ENCODE measurements around the gene SPOUT1. TPM values are rescaled to one million over a fixed set of nuclear protein-coding genes. Genes with fewer than 3 reads are reported as not detected.

Gene SPOUT1
- total RNA-seq, 3 donors from 2014 or later (not counting 1 experiment from before 2014, with no cell fraction given), result 35.8 to 49.2 (median 40.1) TPM

DNA sequence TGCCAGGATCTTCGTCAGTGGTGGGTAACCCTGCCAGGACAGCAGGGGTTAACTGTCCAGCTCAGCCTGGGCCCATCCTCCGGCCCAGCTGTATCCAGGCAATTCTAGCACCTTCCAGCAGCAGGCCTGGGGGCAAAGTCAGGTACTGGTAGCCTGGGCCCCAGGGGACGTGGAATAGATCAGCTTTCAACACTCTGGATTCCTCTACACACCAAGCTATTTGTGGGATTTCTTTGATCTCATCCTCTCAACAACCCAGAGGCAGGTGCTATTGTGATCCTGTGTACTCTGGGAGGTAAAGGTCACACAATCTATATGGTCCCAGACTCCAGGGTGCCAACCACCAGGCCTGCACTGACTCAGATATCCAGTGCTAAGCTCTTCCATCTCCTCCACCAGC lies 8.7 kb upstream of the SPOUT1 start:
- H3K36me3 ChIP-seq (ENCODE audit: control insufficient read depth, insufficient read depth, low read length), result no peaks in the 10 kb centered on the region
- no peaks in the 10 kb centered on the region for H3K4me1 Mint-ChIP-seq
- H3K4me1 ChIP-seq (ENCODE audit: control insufficient read depth, insufficient read depth, low read length), result no peaks in the 10 kb centered on the region
- 95% methylated on average over 3 of the region's 3 CpGs for WGBS (ENCODE audit: insufficient coverage)
- H3K9me3 ChIP-seq (ENCODE audit: control insufficient read depth, insufficient read depth, low read length), result no peaks in the 10 kb centered on the region
- no peak for DNase-seq
- H3K27ac ChIP-seq (ENCODE audit: low read length), result no peak overlapping the region
- no peaks in the 10 kb centered on the region for H3K27me3 Mint-ChIP-seq (ENCODE audit: low read depth in 2 of 2)
- intact Hi-C loops (cut with micrococcal nuclease), result no loop called here
- no peaks in the 10 kb centered on the region for H3K9me3 Mint-ChIP-seq
- H3K4me3 ChIP-seq (ENCODE audit: low read length), result no peak overlapping the region
- no peak overlapping the region for H3K27ac Mint-ChIP-seq
- ATAC-seq, result no peak
- H3K4me3 Mint-ChIP-seq, result no peak overlapping the region
- H3K27me3 ChIP-seq (ENCODE audit: control insufficient read depth, insufficient read depth, low read length), result no peaks in the 10 kb centered on the region
- no peak for TF ChIP-seq CTCF (IDR thresholded peaks at IDR 0.05)
- no peaks in the 10 kb centered on the region for H3K36me3 Mint-ChIP-seq

- no peaks in the 10 kb centered on the region for H3K27me3 Mint-ChIP-seq (ENCODE audit: low read depth in 2 of 2)
- H3K4me1 Mint-ChIP-seq, result no peaks in the 10 kb centered on the region
- H3K36me3 ChIP-seq (ENCODE audit: control insufficient read depth, insufficient read depth, low read length), result no peaks in the 10 kb centered on the region
- H3K4me3 Mint-ChIP-seq, result no peak overlapping the region
- H3K9me3 Mint-ChIP-seq, result no peaks in the 10 kb centered on the region
- H3K27me3 ChIP-seq (ENCODE audit: control insufficient read depth, insufficient read depth, low read length), result no peaks in the 10 kb centered on the region
- no peaks in the 10 kb centered on the region for H3K4me1 ChIP-seq (ENCODE audit: control insufficient read depth, insufficient read depth, low read length)
- ATAC-seq, result no peak
- TF ChIP-seq CTCF (IDR thresholded peaks at IDR 0.05), result no peak
- H3K27ac ChIP-seq (ENCODE audit: low read length), result no peak overlapping the region
- H3K4me3 ChIP-seq (ENCODE audit: low read length), result no peak overlapping the region
- no peaks in the 10 kb centered on the region for H3K9me3 ChIP-seq (ENCODE audit: control insufficient read depth, insufficient read depth, low read length)
- WGBS (ENCODE audit: insufficient coverage), result 91% methylated on average over 14 of the region's 14 CpGs
- H3K36me3 Mint-ChIP-seq, result no peaks in the 10 kb centered on the region
- H3K27ac Mint-ChIP-seq, result no peak overlapping the region
- intact Hi-C loops (cut with micrococcal nuclease), result no loop called here
- no peak for DNase-seq
Measured at GRCh38 chr9:128836509-128837145, 7.0 kb upstream of the SPOUT1 start.

DNA sequence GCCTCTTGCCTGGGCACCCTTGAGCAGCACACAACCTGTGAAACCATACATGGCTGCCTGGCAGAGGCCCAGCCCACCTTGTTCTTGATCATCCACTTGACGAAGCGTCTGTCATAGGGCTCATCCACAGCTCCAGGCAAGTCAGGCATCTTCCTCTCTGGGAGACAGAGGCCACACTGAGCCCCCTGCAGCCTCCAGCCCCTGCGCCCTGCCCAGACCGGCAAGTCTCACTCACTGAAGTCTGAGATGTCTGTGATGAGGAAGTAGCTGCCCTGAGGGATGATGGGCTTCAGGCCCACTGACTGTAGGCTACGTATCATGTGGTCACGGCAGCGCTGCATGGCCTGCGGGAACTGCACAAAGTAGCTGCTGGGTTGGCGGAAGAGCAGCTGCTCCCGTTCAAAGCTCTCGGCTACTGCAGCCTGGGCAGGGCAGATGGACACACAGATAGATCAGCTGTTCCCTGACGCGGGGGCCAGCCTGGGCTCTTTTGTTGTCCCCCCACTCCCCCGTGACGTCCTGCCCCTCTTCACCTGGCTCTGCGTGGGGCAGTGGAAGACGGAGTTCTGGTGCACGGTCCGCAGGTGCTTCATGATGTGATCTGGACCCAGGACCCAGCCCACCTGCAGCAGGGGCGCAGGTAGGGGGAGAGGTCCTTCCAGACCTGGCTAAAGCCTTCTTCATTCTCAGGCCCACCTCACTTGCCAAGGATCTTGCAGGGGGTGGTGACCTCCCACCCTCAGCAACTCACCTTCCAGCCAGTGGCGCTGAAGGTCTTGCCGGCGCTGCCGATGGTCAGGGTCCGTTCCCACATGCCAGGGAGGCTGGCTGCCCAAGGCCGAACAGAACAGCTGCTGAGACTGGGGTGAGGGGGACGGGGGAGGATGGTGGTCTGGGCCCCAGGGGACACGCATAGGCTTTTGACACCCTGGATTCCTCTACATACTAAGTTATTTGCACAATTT lies 5.9 kb upstream of the SPOUT1 start:
- Mint-ChIP-seq H3K27me3 (ENCODE audit: low read depth in 2 of 2) (no peaks in the 10 kb centered on the region), H3K36me3 (no peaks in the 10 kb centered on the region), H3K4me1 (no peaks in the 10 kb centered on the region), H3K27ac (no peak overlapping the region), H3K4me3 (no peak overlapping the region), H3K9me3 (no peaks in the 10 kb centered on the region)
- ATAC-seq (no peak), DNase-seq (no peak)
- TF ChIP-seq CTCF (IDR thresholded peaks at IDR 0.05), result no peak
- Histone ChIP-seq H3K4me3 (ENCODE audit: low read length) (no peak overlapping the region), H3K27ac (ENCODE audit: low read length) (no peak overlapping the region), H3K27me3 (ENCODE audit: control insufficient read depth, insufficient read depth, low read length) (no peaks in the 10 kb centered on the region), H3K9me3 (ENCODE audit: control insufficient read depth, insufficient read depth, low read length) (no peaks in the 10 kb centered on the region), H3K36me3 (ENCODE audit: control insufficient read depth, insufficient read depth, low read length) (no peaks in the 10 kb centered on the region), H3K4me1 (ENCODE audit: control insufficient read depth, insufficient read depth, low read length) (peaks cover under 1% of the 10 kb centered on the region)
- WGBS (ENCODE audit: insufficient coverage), result 96% methylated on average over 28 of the region's 28 CpGs
- intact Hi-C loops (cut with micrococcal nuclease), result no loop called here

Data from natural killer cell (primary cell).